Stimulated activated CD4-positive, alpha-beta T cell treated with anti-CD3 and anti-CD28 coated beads, Interleukin-12 subunit alpha, Interleukin-12 subunit beta, amount 100 ng/mL, for 24 hours (primary cell): ENCODE data around the gene MPP1.

ENCODE experiments used
- DNase-seq, 2 experiments: peaks; one replicate each; pipeline ENCODE4 v3.0.0-alpha.2; 2020; ENCODE audit warnings: low read depth in 2 of 2

The MPP1 gene

DNA sequence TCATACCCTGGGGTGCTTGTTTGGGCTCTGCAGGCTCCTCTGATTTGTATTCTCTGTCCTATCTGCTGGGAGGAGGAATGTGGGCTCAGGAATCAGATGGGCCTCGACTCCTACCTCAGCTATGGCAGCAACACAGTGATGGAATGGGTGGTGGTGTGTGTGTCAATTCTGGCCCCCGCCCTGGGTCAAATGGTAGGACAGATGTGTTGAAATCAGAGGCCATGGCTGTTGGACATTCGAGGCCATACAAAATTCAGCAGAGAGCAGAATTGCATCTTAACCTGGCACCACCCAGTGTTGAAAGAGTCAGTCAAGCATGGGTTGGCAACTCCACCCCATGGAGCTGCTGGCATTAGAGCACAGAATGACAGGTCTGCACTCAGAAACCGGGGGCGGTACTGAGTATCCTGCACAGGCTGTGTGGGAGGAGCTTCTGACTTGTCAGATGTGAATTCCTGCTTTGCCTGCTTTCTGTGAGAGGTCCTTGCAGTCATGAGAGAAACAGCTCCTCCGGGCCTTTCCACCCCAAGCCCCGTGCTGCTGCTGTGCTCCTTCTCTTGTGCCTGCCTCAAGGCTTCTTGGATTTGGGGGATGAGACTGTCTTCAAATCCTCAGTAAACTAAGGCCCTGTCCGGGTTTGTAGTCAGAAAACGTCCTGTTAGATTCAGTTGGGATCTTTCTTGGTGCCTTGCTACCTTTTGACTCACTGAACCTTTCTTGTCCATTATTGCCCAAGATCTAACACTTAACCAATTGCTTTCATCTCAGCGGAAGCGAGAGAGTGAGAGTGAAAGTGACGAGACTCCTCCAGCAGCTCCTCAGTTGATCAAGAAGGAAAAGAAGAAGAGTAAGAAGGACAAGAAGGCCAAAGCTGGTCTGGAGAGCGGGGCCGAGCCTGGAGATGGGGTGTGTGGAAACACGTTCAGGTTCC is 29.6 kb downstream of the MPP1 start:
- no peak for DNase-seq

DNA sequence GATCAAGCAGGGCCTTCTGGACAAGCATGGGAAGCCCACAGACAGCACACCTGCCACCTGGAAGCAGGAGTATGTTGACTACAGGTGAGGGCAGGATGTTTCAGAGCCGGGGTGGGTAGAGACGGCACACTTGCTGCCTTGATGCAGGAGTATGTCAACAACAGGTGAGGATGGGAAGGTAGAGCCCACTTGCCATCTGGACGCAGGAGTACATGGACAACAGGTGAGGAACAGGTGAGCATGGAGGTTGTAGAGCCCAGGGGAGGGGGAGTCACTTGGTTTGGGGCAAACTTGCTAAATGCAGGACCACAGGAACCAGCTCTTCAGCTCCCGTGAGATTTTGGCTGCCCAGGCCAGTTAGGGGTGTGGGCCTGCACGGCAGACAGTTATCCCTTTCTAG is 30.7 kb downstream of the MPP1 start:
- DNase-seq = no peak

DNA sequence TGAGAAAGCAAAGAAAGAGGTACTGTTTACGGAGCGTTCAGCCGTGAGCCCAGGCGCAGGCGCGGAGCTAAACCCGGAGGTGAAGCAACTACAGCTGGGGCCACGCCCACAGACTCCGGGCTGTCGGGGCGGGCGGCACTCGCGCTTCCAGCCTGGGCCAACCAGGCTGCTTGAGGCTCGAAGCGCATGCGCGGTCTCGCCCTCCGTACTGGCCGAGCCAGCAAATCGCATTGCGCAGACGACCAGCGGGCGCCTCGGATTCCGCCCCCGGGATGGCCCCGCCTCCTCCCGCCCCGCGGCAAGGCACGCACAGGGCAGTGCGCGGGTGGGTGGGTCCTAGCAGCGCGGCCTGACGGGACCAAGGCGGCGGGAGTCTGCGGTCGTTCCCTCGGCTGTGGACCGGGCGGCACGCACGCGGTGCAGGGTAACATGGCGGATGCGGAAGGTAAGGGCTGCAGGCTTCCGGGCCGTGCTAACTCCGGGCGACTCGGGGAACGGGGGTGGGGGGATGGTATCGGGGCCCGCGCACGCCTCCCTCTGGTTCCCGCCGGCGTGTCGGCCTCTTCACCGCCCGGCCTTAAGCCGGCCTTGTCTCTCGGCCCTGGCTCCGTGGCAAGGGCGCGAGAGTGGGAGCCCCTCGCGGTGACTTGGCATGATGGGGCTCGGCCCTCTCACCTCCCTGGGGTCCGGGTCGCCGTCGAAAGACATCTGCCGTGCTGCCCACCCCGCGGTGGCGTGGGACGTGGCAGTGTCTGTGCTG is 42.6 kb downstream of the MPP1 start, which contains the start of gene DKC1:
DKC1 (plus strand) TSS at position 328 of the 760 bp plus-strand sequence; CDS start at position 430, 102 bp downstream.
- peak; percentile 85 to 90 for DNase-seq

DNA sequence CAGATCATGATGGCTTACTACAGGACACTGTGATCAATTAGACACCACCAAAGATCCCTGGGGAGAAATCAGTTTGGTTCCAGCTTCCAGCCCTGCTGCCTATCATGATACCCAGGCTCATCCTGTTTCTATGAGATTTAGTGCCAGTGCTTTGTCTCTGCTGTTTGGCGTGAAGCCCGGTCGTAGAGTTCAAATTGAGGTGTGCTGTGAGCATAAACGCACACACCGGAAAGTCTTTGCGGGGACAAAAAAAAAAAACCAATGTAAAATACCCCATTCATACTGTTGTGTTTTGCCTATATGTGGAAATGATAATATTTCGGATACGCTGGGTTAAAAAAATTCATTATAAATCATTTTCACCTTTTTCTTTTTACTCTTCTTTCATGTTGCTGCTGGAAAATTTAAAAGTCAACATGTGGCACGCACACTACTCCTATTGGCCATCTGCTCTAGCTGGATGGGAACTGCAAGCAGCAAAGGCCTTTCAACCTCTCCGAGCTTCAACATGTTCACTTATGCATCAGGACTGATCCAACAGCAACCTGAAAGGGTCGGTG is 43.2 kb downstream of the MPP1 start:
- no peak for DNase-seq

DNA sequence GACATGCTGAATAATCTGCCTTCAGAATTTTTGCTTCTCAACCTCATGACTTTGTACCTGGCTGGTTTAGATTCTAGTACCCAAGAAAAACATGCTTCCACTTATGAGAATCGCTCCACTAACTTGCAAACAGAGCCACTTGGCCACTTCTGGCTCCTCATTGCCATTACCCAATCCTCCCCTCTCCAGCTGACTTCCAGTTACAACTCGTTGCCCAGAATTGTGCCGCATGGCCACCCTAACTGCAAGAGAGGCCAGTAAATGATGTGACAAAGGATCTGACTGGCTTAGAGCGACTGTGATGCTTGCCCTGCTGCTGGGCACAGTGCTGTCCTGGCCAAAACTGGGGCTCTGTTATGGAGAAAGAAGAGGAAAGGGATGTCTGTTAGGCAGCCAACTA is 46.6 kb downstream of the MPP1 start:
- DNase-seq = no peak

DNA sequence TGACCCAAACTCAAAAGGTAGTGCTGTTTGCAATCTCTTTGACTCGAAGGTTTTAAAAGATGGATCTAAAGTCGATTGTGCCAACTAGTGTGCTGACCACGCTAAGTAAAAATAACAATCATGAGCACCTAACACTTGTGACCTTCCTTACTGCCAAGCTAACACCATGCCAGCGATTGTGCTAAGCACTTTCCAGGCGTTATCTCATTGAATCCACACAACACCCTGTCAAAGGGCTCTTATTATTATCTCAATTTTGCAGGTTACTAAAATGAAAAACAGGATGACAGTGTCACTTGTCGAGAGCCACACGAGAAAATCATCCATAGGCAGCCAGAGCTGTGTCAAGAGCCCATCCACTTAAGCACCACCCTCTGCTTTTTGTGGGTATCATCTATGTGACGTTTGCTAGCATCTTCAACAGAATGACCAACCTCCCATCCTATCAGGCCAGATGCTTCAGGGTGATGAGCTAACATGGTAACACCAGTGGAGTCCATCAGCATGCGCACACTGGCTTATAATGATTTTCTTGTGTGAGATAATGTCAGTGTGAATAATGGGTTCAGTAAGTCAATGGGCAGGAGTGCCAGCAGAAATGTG is 53.5 kb downstream of the MPP1 start:
- no peak for DNase-seq

DNA sequence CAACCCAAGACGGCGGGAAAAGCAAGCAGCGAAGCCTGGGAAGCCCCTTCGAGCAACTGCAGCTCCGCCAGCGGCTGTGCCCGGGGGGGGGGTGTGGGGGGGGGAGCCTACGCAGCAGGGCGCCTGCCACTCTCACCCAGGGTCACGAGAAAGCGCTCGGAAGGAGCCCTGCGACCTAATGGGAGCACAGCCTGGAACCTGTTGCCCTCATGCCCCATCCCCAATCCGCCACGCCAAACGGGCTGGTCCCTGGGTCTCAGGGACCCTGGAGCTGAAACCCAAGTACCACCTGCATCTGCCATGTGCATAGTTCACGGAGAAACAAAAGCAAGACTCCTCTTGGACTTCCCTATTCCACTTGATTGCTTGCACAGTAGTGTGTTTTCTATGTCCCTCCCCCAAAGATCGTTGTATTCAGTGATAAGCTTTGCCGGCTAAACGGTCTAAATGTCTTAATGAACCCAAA is 54.0 kb downstream of the MPP1 start:
- no peak for DNase-seq

DNA sequence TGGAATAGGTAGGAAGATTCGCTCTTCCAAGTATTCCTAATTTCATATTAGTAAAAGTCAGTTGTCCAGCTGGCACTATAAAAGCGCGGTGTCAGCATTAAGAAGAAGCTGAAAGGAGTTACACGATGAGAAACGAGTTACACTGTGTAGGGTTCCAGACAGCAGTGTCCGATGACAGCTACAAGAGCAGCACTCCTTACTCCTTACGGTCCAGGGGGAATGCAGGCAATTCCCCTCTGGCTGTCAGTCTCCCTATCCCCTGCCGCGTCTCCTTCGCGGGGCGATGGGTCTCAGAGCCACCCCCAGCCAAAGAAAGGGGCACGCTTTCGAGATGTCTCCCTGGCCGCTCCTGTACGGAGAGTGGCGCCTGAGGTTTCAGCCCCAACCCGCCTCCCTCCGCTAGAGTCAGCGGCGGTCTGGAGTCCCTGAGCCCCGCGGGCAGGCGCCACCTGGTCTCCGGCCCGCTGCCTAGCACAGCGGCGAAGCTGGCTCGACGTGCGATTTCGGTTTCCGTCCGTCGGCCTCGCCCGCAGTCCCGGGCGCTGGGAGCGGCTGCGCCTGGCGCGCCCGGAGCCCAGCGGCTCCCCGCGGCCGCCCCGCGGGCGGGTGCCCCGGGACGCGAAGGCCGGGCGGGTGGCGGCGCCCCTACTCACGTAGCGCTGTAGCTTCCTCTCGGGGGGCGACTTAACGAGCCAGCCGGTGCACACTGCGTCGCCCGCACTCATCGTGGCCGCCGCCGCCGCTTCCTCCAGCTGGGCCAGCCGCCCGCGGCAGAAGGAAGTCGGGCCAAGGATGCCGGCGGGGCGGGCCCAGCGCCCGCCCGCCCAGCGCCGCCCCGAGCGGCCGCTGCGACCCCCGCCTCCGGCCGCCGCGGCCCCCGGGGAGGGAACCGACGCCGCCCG is 54.7 kb downstream of the MPP1 start, which contains the start of gene GAB3:
GAB3 (minus strand) TSS at position 777 of the 902 bp plus-strand sequence; CDS start at position 725, 52 bp downstream.
- no peak for DNase-seq

DNA sequence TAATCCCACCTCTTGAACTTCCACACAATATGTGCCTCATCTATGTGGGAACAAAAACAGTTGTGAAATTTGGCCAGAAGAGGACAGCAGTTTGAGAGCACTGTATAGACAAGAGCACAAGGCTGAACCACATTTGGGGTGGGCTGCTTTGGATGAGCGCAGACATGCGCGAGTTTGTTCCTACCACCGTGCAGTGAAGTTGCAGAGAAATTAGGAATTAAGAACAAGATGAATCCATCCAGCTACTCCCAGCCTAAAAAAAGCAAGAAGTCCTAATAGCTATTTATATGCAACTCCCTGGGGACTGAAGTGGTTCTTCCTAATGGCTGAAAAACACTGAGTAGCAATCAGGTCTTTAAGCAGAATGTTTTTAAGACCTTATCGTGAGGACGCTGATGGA is 55.4 kb downstream of the MPP1 start:
- DNase-seq = no peak

DNA sequence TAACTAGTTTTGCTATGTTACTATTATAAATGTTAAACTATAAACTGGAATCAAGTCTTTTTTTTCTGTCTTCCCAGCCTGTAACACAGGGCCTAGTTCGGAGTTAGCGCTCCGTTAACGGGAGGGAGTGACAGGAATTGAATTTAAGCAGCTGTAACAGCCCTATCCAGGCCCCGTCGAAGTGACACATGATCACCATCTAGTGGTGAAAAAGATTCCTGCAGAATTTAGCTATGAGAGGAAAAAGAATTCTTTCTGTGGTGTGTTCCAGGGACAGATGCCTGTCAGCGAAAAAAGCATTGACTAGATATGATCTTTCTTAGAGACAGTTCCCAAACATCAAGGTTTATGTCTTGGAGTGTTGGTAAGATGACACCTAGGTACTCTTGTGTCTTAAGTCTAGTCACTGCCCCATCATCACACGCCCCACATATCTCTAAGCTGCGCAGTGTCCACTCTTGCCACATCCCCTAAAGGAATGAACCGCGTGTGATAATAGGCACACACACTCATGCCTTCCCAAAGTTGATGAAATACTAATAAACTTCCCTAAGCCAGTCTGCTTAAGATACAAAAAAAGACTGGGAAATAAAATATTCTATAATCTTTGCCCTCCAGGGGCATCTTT is 56.5 kb downstream of the MPP1 start:
- no peak for DNase-seq

DNA sequence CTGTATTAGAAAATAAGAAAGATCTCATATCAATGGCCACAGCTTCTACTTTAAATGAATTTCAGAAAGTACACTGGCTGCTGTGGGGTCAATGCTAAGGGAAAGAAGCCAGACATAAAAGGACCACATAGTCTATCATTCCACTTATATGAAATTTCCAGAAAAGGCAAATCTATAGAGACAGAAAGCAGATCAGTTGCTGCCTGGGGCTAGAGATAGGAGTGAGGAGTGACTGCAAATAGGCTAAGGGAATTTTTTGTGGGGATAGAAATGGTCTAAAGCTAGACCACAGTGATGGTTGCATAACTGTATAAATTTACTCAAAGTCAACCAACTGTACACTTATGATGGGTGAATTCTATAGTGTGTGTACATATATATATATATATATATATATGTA is 62.7 kb downstream of the MPP1 start:
- no peak for DNase-seq

DNA sequence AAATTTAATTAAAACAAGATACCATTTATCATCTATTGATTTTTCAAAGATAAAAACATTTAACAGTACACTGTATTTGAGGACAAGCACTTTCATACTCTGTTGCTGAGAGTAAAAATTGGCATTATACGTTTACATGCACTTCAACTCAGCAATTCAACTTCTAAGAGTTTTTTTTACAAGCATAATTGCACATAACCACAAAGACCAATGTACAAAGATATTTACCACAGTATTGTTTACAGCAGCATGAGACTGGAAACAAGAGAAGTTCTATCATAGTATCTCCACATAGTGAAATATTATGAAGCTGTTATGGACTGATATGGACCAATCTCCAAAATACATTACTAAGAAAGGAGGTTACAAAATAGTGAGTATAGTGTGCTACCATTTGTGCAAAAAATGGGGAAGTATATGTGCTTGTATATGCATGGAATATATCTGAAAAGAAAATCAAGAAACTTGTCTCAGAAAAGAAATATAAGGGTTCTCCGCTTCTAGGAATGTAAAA is 65.3 kb downstream of the MPP1 start:
- DNase-seq = no peak

DNA sequence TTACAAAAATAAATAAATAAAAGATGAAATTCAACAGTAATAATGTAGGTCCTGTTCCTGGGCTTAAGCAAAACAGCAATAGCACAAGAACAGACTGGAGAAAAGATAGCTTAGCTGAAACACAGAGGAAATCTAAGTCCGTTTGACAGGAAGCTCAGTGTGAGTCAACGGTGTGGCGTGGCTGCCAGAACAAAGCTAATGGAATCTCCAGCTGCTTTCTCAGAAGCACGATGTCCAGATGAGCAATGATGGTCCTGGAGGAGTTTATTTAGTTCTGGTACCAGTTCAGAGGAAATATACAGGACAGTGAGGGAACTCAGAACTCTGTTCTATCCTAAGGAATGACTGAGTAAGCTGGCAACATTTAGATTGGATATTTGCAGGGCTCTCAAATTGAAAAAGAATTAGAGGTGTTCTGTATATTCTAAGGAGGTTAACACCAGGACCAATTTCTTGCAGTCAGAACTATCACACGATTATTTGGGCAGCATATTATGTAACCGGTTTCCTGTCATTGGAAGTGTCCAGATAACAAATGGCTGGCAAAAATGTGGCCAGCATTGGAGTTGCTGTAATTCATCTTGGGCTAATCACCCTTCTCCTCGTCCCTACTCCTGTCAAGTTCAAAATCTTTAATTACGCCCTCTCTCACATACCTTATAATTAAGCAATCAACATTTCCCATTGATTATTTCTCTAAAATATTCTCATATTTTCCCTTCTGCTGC is 67.1 kb downstream of the MPP1 start:
- DNase-seq = no peak

DNA sequence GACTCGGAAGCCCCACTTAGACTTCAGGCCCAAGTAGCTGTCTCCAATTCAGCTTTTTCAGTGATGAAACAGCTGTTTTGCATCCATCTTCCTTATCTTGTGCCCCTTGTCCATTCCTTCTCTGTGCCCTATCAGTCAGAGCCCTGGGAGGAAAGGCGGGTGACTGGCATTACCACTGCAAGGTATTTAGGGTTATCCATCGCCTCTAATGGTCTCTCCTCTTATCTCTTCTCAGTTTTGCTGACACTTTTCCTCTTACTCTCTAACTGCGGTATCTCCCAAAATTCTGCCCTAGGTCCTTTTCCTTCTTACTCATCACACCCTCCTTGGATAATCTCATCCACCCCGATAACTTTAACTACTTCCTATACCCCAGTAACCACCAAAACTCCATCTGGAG is 68.1 kb downstream of the MPP1 start:
- no peak for DNase-seq

DNA sequence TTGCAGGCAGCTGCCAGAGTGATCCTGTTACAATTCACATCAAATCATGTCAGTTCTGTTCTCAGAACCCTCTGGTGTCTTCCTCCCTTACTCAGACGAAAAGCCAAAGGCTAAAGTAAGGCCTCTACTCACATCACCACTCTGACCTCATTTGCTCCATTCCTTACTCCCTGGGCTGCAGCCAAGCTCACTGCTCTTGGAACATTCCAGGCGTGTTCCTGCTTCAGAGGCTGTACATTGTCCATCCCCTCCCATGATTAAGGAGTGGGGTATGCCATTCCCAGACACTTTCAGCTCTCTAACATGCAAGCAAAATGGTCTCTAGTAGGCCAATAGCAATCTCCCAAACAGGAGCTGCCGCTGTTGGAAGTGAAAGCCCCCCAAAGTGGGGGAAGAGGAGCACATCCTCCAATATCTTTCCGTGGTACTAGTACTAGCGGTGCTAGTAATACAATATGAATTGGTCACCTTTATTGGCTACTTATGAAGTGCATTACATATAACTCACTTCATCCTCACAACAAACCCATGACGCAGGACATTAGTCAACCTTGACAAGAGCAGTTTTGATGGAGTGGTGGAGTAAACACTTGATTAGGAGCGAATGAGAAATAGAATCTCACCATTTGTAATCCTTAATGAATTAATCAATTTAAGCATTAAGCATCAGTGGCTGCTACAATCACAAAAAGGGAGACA is 69.4 kb downstream of the MPP1 start:
- DNase-seq = no peak

DNA sequence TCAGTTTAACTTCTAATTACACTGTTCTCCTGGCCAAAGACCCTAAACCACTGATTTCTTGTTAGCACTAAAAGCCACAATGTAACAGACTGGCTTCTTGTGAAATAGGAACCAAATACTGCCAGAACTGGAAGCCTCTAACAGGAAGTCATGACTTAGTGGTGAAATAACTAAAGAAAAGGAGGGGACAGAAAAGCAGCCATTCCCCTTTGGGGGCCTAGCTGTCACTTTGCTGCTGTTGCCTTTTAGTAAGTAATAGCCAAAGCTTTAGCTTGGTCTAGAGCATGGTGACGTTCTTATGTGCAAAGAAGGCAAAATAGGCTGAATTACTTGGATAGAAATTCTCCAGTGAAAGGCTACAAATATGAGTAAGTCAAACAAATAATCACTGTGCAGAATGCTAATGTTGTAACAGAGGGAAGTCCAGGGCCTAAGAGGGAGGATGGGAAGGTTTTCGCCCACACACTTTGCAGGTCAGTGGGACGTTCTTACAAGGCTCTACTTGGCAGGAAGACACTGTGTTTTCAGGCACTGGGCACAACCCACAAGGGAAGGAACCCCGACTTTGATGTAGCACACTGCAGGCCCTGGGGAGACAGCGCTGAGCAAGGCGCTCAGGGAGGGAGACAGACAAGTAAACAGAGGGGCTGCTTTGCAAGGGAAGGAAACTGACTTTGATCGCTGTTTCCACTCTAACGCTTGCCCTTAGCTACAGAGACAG is 71.1 kb downstream of the MPP1 start:
- DNase-seq = no peak

DNA sequence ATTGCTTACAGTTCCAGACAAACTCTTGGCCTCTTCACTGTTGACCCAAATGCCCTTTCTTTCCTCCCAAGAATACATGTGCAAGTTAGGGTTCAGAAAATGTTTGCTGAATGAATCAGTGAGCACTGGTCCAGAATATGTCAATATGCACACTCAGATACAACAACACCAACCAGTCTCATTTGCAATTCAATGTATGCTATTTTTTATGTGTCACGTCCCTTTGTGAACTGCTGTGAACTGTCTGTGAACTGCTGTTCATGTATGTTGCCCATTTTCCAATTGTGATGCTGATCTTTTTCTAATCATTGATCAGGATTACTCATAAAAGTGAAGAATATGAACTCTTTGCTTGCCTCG is 72.2 kb downstream of the MPP1 start:
- no peak for DNase-seq

DNA sequence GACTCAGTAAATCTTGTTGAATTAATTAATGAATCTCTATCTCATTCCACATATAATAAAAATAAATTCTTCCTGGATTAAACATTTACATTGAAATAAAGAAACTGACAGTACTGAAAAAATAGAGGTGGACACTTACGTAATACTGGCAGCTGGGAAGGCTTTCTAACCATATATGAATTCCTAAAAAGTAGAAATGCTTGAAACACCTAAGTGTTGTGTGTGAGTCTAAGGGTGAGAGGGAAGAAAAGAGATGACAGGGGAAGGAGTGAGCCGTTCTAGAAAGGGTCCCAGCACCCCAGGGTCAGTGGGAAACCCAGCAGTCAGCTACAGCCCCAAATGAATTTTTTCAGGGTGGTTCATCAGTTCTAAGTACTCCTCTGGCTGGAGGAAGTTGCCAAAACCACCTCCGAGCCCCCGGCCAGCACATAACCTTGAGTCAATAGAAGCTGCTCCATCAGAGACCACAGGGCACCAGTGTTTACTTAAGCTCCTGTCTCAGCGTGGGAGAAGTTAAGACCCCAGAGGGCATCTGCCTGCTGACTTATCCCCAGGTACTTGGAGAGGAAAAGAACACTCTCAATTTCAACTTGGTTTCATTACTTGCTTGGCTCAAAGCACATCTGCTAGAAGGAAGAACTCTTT is 72.7 kb downstream of the MPP1 start:
- no peak for DNase-seq
